HG03135 (cell line): ENCODE measurements around the gene POLR3B.

Experiments used
- ATAC-seq: cut with Tn5 transposase; IDR thresholded peaks from one replicate; pipeline ENCODE4 v1.9.1; 2021; ENCODE audit warnings: mild to moderate bottlenecking, moderate library complexity; ENCODE audit not compliant: unreplicated experiment

POLR3B gene

GRCh38 chr12:106412563-106412962 is 55.0 kb downstream of the POLR3B start:
- ATAC-seq, result no peak

DNA sequence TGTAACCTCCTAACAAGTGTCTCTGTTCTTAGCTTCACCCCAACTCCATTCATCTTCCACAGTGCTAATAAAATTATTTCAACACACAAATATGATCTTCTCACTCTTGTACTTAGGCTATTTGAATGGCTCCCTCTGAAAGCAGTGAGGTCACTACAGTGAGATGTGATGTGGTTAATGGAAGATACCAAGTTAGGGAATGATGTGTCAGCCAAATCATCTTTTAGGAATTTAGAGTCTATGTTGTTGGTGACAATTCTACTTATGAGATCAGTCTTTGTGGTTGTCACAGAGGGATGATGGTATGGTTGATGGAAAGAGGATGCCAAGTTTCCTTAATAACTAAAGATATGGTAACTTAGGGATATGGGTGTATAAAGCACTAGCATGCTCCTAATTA is 57.6 kb downstream of the POLR3B start:
- no peak for ATAC-seq

DNA sequence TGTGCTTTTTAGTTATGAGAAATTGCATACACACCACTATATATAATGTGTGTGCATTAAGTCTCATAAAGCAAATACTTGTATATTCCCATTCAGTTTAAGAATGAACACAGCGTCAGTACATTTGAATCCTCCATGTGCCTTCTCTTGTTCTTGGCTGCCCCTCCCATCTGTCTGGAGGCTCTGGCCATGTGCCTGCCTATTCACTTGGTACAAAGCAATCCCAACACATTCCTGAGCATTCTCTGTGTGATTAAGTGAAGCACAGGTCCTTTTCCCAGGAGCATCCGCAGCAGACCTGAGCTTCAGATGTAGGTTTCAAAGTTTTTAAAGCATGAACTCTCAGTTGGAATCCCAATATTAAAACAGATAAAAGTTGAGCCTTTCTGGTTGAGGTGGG is 58.7 kb downstream of the POLR3B start:
- no peak for ATAC-seq

- no peak for ATAC-seq
Measured at GRCh38 chr12:106417926-106418910, 60.7 kb downstream of the POLR3B start.

GRCh38 chr12:106418970-106419369 is 61.4 kb downstream of the POLR3B start:
- no peak for ATAC-seq

GRCh38 chr12:106423291-106423690 is 65.7 kb downstream of the POLR3B start:
- no peak for ATAC-seq

DNA sequence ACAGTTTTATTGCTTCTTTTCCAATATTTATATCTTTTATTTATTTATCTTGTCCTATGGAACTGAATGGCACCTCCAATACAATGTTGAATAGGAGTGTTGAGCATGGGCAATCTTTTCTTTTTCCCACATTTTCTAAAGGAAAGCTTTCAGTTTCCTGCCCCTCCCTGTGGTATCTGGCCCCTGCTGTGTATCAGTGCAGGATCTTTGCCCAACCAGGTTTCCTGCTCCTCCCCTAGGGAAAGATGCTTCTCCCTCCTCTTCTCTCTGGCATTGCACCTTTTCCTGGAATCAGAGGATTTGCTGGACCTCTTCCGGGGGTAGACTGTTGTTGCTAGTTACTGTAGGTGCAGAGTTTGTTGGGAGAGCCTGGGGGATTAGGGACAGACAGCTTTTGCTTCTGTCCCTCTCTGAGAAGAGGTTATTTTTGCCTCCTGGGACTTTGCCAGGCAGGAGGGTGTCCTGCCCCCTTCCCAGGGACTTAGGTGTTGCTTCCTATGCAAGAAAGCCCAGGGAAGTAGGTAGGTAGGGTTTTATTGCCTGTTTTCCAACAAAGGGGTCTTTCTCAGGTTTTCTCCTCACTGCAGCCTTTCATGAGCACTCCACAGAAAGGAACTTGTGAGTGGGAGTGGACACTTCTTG is 67.6 kb downstream of the POLR3B start:
- ATAC-seq, result no peak

GRCh38 chr12:106427917-106428316 is 70.4 kb downstream of the POLR3B start:
- no peak for ATAC-seq

DNA sequence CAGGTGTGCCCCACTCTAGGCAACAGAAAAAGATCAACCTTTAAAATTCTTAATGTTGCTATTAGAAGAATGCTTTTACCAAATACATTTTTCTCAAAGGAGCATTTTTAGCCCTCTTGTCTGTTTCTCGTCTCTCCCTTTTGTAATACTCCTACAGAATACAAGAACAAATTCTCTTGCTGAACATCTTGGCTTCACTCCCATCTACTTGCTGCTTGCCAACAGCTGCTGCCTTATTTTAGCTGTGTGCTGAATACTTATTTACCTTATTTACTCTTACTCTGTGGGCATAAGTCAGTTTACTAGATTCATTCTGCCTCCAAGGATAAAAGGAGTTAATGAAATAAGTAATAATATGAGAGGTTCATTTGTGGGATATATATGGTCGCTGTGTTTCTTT is 70.8 kb downstream of the POLR3B start:
- no peak for ATAC-seq

- no peak for ATAC-seq
Measured at GRCh38 chr12:106429043-106429552, 71.5 kb downstream of the POLR3B start.

- no peak for ATAC-seq
Measured at GRCh38 chr12:106429636-106430035, 72.1 kb downstream of the POLR3B start.

DNA sequence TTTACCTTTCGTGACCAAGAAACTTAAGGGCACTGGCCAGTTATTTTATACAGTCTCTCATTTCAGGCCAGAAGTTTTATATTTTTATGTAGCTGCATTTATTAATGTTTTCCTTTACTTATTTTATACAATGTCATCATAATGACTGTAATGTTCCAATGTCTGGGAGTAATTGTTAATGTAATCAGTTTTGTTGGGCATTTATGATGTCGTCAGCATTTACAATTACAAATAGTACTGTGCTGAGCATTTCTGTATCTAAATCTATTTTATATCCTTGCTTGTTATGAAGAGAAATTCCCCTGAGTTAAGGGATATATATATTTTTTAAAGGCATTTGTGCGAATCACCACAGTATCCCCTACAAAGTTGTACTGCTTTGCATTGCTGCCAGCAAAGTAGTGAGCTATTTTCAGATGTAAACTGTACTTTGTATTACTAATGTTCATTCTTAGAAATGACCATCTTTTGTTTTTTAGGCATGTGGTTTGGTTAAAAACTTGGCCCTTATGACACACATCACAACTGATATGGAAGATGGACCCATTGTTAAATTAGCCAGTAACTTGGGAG is 74.4 kb downstream of the POLR3B start:
- no peak for ATAC-seq

DNA sequence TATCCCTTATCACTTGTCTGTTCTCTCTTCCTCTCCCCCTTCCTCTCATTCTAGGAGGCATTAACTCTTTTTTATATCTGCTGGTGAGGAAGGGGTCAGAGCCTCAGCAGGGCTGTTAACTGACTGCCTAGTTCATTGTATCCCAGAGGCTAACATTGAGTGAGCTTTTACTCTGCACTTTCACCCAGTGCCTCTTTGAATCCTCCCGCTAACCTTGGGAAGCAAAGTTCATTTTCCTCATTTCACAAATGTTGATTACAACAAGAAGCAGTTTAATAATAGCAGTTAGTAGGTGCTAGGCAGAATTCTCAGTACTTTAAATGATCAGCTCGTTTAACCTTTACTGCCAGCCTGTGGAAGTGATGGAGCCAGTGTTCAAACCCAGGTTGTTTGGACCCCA is 75.5 kb downstream of the POLR3B start:
- ATAC-seq, result no peak

DNA sequence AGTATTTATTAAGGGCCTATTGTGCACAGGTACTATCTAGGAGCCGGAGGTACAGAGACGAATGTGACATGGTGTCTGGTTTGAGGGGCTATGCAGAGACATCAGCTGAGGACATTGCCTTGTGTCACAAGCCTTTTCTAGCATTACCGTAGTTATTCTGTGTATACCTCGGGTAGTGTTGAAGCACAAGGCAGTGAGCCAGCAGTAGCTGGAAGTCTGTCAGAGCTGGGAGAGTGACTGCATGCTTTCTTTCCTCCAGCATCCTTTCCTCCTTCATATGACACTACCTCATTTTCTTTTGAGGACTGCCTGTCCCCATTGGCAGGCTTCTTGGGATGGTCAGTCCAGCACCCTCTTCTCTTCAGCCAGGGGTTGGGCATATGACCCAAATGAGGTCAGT is 77.0 kb downstream of the POLR3B start:
- no peak for ATAC-seq

DNA sequence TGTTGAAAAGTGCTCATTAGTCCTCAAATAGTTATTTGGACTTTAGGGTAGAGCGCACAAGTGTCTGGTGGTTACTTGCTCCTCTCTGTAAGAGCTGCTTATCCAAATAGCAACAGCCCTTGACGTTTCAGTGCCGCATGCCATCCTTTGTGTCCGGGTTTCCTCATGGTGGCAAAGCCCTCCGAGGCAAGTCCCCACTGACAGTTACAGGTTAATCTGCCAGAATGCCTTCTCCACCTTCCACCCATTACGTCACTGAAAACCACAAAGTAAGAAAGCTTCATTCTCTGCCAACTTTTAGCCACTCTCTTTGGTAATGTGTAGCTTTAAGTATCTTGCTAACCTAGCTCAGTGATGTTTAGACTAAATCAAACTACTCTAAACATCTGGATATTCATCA is 78.6 kb downstream of the POLR3B start:
- no peak for ATAC-seq

GRCh38 chr12:106442575-106442974 is 85.0 kb downstream of the POLR3B start:
- no peak for ATAC-seq

- no peak for ATAC-seq
Measured at GRCh38 chr12:106445053-106445452, 87.5 kb downstream of the POLR3B start.

GRCh38 chr12:106445959-106446358 is 88.4 kb downstream of the POLR3B start:
- ATAC-seq, result no peak

- ATAC-seq, result no peak
Measured at GRCh38 chr12:106446419-106447092, 89.0 kb downstream of the POLR3B start.

DNA sequence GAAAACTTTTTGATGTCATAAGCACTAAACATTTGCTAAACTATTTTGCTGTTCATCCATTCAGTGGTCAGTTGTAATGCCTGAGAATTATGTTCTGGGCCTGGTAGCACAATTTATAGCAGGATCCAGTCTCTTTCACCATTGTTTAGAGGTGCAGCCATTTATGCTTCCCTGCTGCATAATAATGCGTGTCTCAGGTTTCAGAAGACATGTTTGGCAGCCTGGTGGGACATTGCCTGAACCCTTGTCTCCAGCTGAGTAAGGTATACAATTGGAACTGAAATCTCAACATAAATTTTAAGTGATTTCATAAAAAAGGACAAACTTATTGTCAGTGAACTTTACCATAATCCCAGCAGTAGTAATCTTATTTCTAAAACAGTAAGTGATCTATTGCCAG is 94.8 kb downstream of the POLR3B start:
- ATAC-seq, result no peak

DNA sequence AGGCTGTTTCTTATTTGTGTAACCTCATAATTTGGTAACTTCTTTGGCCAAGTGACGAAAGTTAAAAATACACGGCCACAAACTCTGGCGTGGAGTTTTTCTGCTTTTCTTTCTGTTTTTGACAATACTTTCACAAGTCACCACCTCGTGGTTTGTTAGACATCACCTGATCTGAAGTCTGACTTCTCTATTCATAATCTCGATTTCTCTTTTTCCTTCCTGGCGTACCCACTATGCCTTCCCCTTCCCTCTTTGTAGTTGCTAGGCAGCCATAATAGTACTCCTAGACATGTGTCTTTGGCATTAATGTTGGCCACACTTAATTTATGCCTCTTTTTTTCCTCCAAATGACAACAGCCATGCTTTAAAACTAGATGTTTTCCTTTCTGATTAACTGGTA is 97.6 kb downstream of the POLR3B start:
- no peak for ATAC-seq
